Measurements from ENCODE around the gene CLTA. TPM values are rescaled to one million over a fixed set of nuclear protein-coding genes. Genes with fewer than 3 reads are reported as not detected.

CLTA gene
- total and polyA plus RNA-seq, 2 donors (not counting 1 experiment from before 2014, with no cell fraction given): 32.3 to 71.0 TPM

- peak; percentile 98 for TF ChIP-seq CTCF (IDR thresholded peaks at IDR 0.05)
- TF ChIP-seq EZH2 (IDR thresholded peaks at IDR 0.05; ENCODE audit: borderline replicate concordance, insufficient read depth, low read depth, low read length, poor library complexity, severe bottlenecking): no peak
- Histone ChIP-seq H3K36me3 (replicated peaks in 1 of 2; ENCODE audit: control extremely low read depth in 1 of 2, control insufficient read depth in 1 of 2, extremely low read depth in 1 of 2, insufficient read depth in 2 of 2, low read length in 1 of 2) (no peaks in the 10 kb centered on the region), H3K9ac (ENCODE audit: low read length) (peak overlapping the region; percentile 61), H3K4me3 (ENCODE audit: control extremely low read depth in 1 of 5, extremely low read depth in 1 of 5, insufficient read depth in 1 of 5, low read depth in 2 of 5, low read length in 4 of 5) (peak overlapping the region in 4 of 5 experiments; percentile 43 to 63 (median 52)), H3K4me2 (replicated peaks; ENCODE audit: low read depth, low read length, poor library complexity, severe bottlenecking) (peak overlapping the region; percentile 94), H2AFZ (ENCODE audit: insufficient read depth, low read depth, low read length, poor library complexity, severe bottlenecking) (peak overlapping the region; percentile 90), H3K79me2 (ENCODE audit: control insufficient read depth, insufficient read depth, low read length) (no peaks in the 10 kb centered on the region), H3K27ac (ENCODE audit: low read length in 2 of 2) (no peak overlapping the region), H3K9me3 (ENCODE audit: control extremely low read depth in 1 of 3, control insufficient read depth in 2 of 3, insufficient read depth in 1 of 3, low read length in 2 of 3) (peaks cover 0 to 3% (median 0%) of the 10 kb centered on the region in 3 donors), H3K4me1 (ENCODE audit: control insufficient read depth in 2 of 2, insufficient read depth in 2 of 2, low read length in 2 of 2) (peaks cover 0 to 10% of the 10 kb centered on the region in 2 donors), H3K27me3 (replicated peaks in 1 of 4; ENCODE audit: control extremely low read depth in 1 of 4, control insufficient read depth in 3 of 4, insufficient read depth in 4 of 4, low read length in 3 of 4) (no peaks in the 10 kb centered on the region), H4K20me1 (ENCODE audit: control insufficient read depth, insufficient read depth, low read length, poor library complexity, severe bottlenecking) (no peaks in the 10 kb centered on the region)
- H3K27me3 Mint-ChIP-seq: peaks cover 2% of the 10 kb centered on the region
- peaks cover 3% of the 10 kb centered on the region for H3K4me1 Mint-ChIP-seq
- intact Hi-C loops (cut with micrococcal nuclease): loop anchor here (1.0 to 10.0 kb wide), 7 partner anchors 15 to 211 kb away; partner anchors contain the start of genes CLTA, GLIPR2 and RECK
- CTCF ChIA-PET: interaction anchor here (0.6 to 8.2 kb wide), 24 partner anchors 9 to 211 kb away, joined by 3 to 435 read pairs (median 6); partner anchors contain the start of genes CLTA and GLIPR2
- peak; percentile 99 for ATAC-seq (ENCODE audit: low read depth)
- POLR2A ChIA-PET: interaction anchor here (0.7 kb wide), 1 partner anchor 24 kb away, joined by 3 read pairs; no protein-coding TSS in a partner anchor
- H3K4me3 Mint-ChIP-seq: peak overlapping the region; percentile 83
- no peaks in the 10 kb centered on the region for H3K9me3 Mint-ChIP-seq (ENCODE audit: insufficient read depth)
- peak overlapping the region; percentile 29 for H3K27ac Mint-ChIP-seq
- 9% methylated on average over 43 of the region's 58 CpGs for WGBS (ENCODE audit: insufficient coverage)
- DNase-seq: peak; percentile 88
These were observed 24.4 kb upstream of the CLTA start for GRCh38 chr9:36166168-36166927.

- WGBS (ENCODE audit: insufficient coverage): 91% methylated on average over 6 of the region's 6 CpGs
- H4K20me1 ChIP-seq (ENCODE audit: control insufficient read depth, insufficient read depth, low read length, poor library complexity, severe bottlenecking): no peaks in the 10 kb centered on the region
- Mint-ChIP-seq H3K9me3 (ENCODE audit: insufficient read depth) (no peaks in the 10 kb centered on the region), H3K27me3 (peaks cover 2% of the 10 kb centered on the region), H3K27ac (no peak within 1 kb of the TSS), H3K4me1 (peaks cover 3% of the 10 kb centered on the region), H3K4me3 (no peak within 1 kb of the TSS)
- H3K4me3 ChIP-seq (ENCODE audit: control extremely low read depth in 1 of 5, extremely low read depth in 1 of 5, insufficient read depth in 1 of 5, low read depth in 2 of 5, low read length in 4 of 5): no peak within 1 kb of the TSS
- peaks cover 0 to 10% of the 10 kb centered on the region in 2 donors for H3K4me1 ChIP-seq (ENCODE audit: control insufficient read depth in 2 of 2, insufficient read depth in 2 of 2, low read length in 2 of 2)
- intact Hi-C loops (cut with micrococcal nuclease): loop anchor here (10.0 kb wide), 1 partner anchor 134 kb away; the partner anchor contains the start of gene RECK
- TF ChIP-seq EZH2 (IDR thresholded peaks at IDR 0.05; ENCODE audit: borderline replicate concordance, insufficient read depth, low read depth, low read length, poor library complexity, severe bottlenecking) (no peak), CTCF (IDR thresholded peaks at IDR 0.05) (no peak)
- H3K4me2 ChIP-seq (replicated peaks; ENCODE audit: low read depth, low read length, poor library complexity, severe bottlenecking): no peak within 1 kb of the TSS
- peaks cover 0 to 3% (median 0%) of the 10 kb centered on the region in 3 donors for H3K9me3 ChIP-seq (ENCODE audit: control extremely low read depth in 1 of 3, control insufficient read depth in 2 of 3, insufficient read depth in 1 of 3, low read length in 2 of 3)
- CTCF ChIA-PET: interaction anchor here (0.7 to 8.2 kb wide), 7 partner anchors 14 to 158 kb away, joined by 3 to 435 read pairs (median 44); partner anchors contain the start of genes CLTA and GLIPR2
- no peaks in the 10 kb centered on the region for H3K27me3 ChIP-seq (replicated peaks in 1 of 4; ENCODE audit: control extremely low read depth in 1 of 4, control insufficient read depth in 3 of 4, insufficient read depth in 4 of 4, low read length in 3 of 4)
- H3K36me3 ChIP-seq (replicated peaks in 1 of 2; ENCODE audit: control extremely low read depth in 1 of 2, control insufficient read depth in 1 of 2, extremely low read depth in 1 of 2, insufficient read depth in 2 of 2, low read length in 1 of 2): no peaks in the 10 kb centered on the region
- H3K79me2 ChIP-seq (ENCODE audit: control insufficient read depth, insufficient read depth, low read length): no peaks in the 10 kb centered on the region
- no peak for ATAC-seq (ENCODE audit: low read depth)
- H3K27ac ChIP-seq (ENCODE audit: low read length in 2 of 2): no peak within 1 kb of the TSS
- no peak within 1 kb of the TSS for H3K9ac ChIP-seq (ENCODE audit: low read length)
- no peak for DNase-seq
- POLR2A ChIA-PET: no interaction called here
- H2AFZ ChIP-seq (ENCODE audit: insufficient read depth, low read depth, low read length, poor library complexity, severe bottlenecking): no peak within 1 kb of the TSS
These were observed 21.6 kb upstream of the CLTA start, which contains the start of gene CCIN for GRCh38 chr9:36169166-36169565. Gene CCIN (plus strand): TSS chr9:36169388. CDS start chr9:36169503, 115 bp downstream.

Measured in B cell (primary cell).